Activated CD4-positive, alpha-beta T cell treated with anti-CD3 and anti-CD28 coated beads for 36 hours (primary cell): ENCODE data around the gene SLC19A1. TPM values are rescaled to one million over a fixed set of nuclear protein-coding genes. Genes with fewer than 3 reads are reported as not detected.
A peak's percentile ranks its signal among the peaks of the same experiment; 100 is the strongest.

Experiments
- ATAC-seq: fragments of 200-7000 bp; cut with Tn5 transposase; one replicate; pipeline ENCODE4 v1.10.0; 2021; ENCODE audit warnings: mild to moderate bottlenecking, moderate library complexity
- CTCF ChIA-PET: fragments of 350-600 bp; sonication (Branson Sonifier 250); formaldehyde crosslinking; loops from one replicate; lab custom pipeline; 2021; ENCODE audit warnings: antibody characterized with exemption; lab: Charles Lee
- POLR2A ChIA-PET: fragments of 350-600 bp; sonication (Branson Sonifier 250); formaldehyde crosslinking; loops from one replicate; lab custom pipeline; 2021; ENCODE audit warnings: antibody characterized with exemption, inconsistent platforms; lab: Charles Lee
- DNase-seq: peaks from one replicate; pipeline ENCODE4 v3.0.0-alpha.2; 2020
- H3K27ac Mint-ChIP-seq: one replicate; pipeline ENCODE4 v1.8.0; 2021; ENCODE audit warnings: mixed read lengths
- H3K27me3 Mint-ChIP-seq: one replicate; pipeline ENCODE4 v1.8.0; 2021; ENCODE audit warnings: mixed read lengths
- H3K36me3 Mint-ChIP-seq: one replicate; pipeline ENCODE4 v1.8.0; 2021; ENCODE audit warnings: low read depth, mixed read lengths
- H3K4me1 Mint-ChIP-seq: one replicate; pipeline ENCODE4 v1.8.0; 2021; ENCODE audit warnings: mixed read lengths
- H3K4me3 Mint-ChIP-seq: one replicate; pipeline ENCODE4 v1.8.0; 2021; ENCODE audit warnings: mild to moderate bottlenecking, moderate library complexity, mixed read lengths
- H3K9me3 Mint-ChIP-seq: one replicate; pipeline ENCODE4 v1.8.0; 2021; ENCODE audit warnings: low read depth, mixed read lengths
- intact Hi-C, 2 experiments: fragments of 100-400 bp; cut with DNase I in 1 of 2; cut with micrococcal nuclease in 1 of 2; formaldehyde crosslinking; loops; one replicate each; pipeline versions ENCODE4 v1.14.2 to v1.15.1; 2022 to 2024; cut with DNase I, micrococcal nuclease
- total RNA-seq, 2 experiments: library from RNA; stranded (reverse); gene quantifications; one replicate each; pipeline ENCODE4 v1.2.3, GENCODE V29; 2021

The SLC19A1 gene
- total RNA-seq, 2 experiments from 2014 or later = 46.1 to 50.0 TPM

DNA sequence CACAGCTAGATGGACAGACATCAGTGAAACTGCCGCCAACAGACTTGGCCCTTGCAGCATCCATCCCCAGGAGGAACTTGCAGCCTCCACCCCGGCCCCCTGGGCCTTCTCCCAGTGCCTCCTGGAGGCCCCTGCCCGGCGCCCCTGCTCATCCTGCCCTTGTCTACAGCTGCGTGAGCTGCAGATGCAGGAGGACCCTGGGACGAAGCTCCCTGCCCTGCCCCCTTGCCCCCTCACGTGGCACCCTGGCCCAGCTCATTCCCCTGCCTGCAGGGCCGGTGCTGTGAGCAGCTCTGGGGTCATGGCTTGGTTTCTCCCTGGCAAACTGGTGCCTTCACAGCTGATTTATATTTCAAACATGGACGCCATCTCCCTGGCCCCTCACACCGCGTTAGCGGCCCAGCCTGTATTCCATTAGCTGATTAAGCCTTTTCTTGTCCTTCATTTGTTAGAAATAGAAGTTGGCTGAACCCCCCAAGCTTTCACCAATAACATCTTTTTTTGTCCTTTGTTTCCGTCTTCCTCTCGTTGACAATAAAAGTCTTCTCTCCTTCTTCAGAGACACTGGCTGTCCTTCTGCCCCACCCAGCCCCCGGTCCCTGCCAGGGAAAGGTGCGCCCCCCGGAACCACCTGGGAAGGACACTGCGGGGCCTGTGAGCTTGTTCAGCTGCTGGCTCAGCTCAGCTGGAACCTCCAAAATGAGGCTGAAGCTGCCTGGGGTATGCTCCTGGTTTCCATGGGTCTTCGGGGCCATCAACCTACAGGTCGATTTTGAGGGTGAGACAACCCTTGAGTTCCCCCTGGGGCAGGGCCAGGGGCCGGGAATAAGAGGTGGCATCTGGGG is 34.0 kb upstream of the SLC19A1 start:
- Mint-ChIP-seq H3K27me3 (no peaks in the 10 kb centered on the region), H3K4me3 (no peak overlapping the region), H3K9me3 (no peaks in the 10 kb centered on the region), H3K36me3 (no peaks in the 10 kb centered on the region), H3K4me1 (no peaks in the 10 kb centered on the region), H3K27ac (no peak overlapping the region)
- POLR2A ChIA-PET = no interaction called here
- DNase-seq (no peak), ATAC-seq (no peak)
- intact Hi-C loops = no loop called here
- CTCF ChIA-PET = interaction anchor here (0.8 to 1.3 kb wide), 4 partner anchors 12 to 20 kb away, joined by 3 to 4 read pairs (median 4); no protein-coding TSS in a partner anchor

DNA sequence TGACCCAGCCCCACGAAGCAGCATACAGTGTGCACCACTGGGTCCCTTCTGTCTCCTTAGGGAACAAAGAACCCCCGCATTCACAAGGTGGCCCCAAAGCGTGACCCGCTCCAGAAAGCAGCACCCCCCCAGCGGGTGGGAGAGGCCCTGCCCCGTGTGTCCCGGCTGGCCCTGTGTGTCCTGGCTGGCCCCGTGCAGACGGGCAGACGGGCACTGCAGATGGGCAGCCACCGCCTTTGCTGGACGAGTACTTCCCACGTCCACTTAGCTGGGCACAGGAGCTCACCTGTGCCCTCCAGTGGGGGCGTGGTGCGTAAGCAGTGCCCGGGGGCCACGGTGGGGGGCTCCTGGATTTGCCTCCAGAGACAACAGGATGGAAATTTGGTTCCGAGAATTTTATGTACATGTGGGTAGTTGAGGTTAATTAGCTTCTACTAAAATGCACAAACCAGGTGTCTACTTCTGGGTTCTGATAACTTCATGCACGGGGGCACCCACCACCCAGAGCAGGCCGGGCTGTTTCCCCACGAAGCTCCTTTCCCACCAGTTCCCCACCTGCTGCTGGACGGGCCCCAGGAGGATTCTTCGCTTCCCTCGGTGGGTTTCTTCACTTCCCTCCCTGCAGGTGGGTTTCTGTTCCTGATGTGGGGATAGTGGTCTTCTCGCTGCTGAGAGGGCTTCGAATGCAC is 33.2 kb upstream of the SLC19A1 start:
- intact Hi-C loops = no loop called here
- Mint-ChIP-seq H3K9me3 (no peaks in the 10 kb centered on the region), H3K4me3 (no peak overlapping the region), H3K27ac (no peak overlapping the region), H3K27me3 (no peaks in the 10 kb centered on the region), H3K4me1 (no peaks in the 10 kb centered on the region), H3K36me3 (no peaks in the 10 kb centered on the region)
- CTCF ChIA-PET = interaction anchor here (0.8 to 1.4 kb wide), 4 partner anchors 11 to 21 kb away, joined by 3 to 5 read pairs (median 4); no protein-coding TSS in a partner anchor
- ATAC-seq (no peak), DNase-seq (no peak)
- POLR2A ChIA-PET = no interaction called here

DNA sequence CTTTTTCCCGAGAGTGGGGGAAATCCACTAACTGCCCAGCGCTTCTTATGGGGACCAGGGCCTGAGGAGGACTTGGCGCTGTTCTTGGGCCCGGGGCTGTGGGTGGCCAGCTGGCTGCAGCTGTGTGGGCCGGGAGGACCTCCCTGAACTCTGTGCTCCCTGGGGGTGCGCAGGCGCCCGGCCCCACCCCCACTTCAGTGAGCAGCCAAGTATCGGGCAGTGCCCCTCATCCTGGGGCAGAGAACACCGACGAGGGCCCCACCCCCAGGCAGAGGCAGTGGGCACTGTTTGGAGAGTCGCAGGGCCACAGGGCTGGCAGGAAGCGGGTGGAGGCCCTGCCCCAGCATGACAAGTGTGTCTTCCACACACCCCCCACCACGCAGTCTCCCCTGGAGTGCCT is 32.5 kb upstream of the SLC19A1 start:
- H3K9me3 Mint-ChIP-seq = no peaks in the 10 kb centered on the region
- DNase-seq (no peak), ATAC-seq (no peak)
- CTCF ChIA-PET = interaction anchor here (1.3 to 1.4 kb wide), 2 partner anchors 10 to 11 kb away, joined by 4 to 5 read pairs; no protein-coding TSS in a partner anchor
- intact Hi-C loops = no loop called here
- POLR2A ChIA-PET = no interaction called here
- no peaks in the 10 kb centered on the region for H3K36me3 Mint-ChIP-seq
- no peak overlapping the region for H3K27ac Mint-ChIP-seq
- no peaks in the 10 kb centered on the region for H3K27me3 Mint-ChIP-seq
- H3K4me3 Mint-ChIP-seq = no peak overlapping the region
- H3K4me1 Mint-ChIP-seq = no peaks in the 10 kb centered on the region

DNA sequence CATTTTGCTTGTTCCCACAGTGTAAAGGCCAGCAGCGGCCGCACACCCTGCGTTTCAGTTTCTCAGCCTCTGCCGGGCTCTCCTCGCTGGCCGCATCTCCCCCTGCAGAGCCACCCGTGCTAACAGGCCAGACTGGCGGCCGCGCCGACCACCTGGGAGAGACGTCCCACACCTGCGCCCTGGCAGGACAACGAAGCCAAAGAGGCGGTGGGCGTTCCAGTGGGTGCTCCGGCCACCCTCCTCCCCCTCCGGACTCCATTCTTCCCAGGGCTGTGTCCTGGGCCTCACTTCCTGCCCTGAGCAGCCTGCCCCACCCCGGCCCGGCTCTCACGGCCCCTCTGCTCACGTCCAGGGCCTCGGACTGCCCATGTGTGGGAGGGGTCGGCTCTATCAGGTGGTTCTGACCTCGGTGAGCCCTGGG is 31.9 kb upstream of the SLC19A1 start:
- CTCF ChIA-PET = interaction anchor here (0.6 to 1.4 kb wide), 2 partner anchors 11 to 396 kb away, joined by 3 to 5 read pairs; no protein-coding TSS in a partner anchor
- H3K27ac Mint-ChIP-seq = no peak overlapping the region
- H3K27me3 Mint-ChIP-seq = no peaks in the 10 kb centered on the region
- ATAC-seq = no peak
- H3K36me3 Mint-ChIP-seq = no peaks in the 10 kb centered on the region
- no peaks in the 10 kb centered on the region for H3K4me1 Mint-ChIP-seq
- POLR2A ChIA-PET = no interaction called here
- no peak for DNase-seq
- H3K9me3 Mint-ChIP-seq = no peaks in the 10 kb centered on the region
- intact Hi-C loops = no loop called here
- no peak overlapping the region for H3K4me3 Mint-ChIP-seq

DNA sequence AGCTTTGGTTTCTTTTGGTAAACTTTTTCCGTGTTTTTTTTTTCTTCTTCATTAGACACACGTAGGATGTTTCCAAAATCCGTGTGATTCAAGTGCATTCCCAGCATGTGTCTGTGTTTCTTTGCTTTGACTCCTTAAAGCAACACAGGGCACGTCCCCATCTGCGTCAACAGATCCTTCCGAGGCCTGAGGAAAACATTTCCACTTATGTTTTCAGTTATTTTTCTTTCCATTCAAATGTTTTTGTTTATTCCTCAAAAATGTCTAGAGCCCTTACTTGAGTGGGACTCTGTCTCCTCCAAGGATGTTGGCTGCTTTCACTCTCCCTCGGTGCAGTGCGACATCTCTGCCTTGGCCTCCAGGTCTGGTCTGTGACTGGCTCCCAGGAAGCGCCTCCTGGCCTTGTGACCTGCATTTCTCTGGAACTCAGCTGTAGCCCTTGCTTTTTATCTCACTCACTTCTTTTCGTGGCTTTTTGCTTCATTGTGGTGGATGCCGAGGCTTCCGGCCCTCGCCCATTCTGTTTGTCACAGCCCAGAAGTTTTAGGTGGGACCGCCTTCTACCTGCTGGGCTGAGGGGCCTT is 31.3 kb upstream of the SLC19A1 start:
- H3K4me3 Mint-ChIP-seq = no peak overlapping the region
- no peaks in the 10 kb centered on the region for H3K4me1 Mint-ChIP-seq
- CTCF ChIA-PET = interaction anchor here (0.6 to 0.8 kb wide), 2 partner anchors 17 to 396 kb away, joined by 3 to 4 read pairs; no protein-coding TSS in a partner anchor
- no peaks in the 10 kb centered on the region for H3K36me3 Mint-ChIP-seq
- H3K9me3 Mint-ChIP-seq = no peaks in the 10 kb centered on the region
- DNase-seq (no peak), ATAC-seq (no peak)
- intact Hi-C loops = no loop called here
- H3K27ac Mint-ChIP-seq = no peak overlapping the region
- POLR2A ChIA-PET = interaction anchor here (0.6 kb wide), 1 partner anchor 11 kb away, joined by 5 read pairs; no protein-coding TSS in a partner anchor
- H3K27me3 Mint-ChIP-seq = no peaks in the 10 kb centered on the region

DNA sequence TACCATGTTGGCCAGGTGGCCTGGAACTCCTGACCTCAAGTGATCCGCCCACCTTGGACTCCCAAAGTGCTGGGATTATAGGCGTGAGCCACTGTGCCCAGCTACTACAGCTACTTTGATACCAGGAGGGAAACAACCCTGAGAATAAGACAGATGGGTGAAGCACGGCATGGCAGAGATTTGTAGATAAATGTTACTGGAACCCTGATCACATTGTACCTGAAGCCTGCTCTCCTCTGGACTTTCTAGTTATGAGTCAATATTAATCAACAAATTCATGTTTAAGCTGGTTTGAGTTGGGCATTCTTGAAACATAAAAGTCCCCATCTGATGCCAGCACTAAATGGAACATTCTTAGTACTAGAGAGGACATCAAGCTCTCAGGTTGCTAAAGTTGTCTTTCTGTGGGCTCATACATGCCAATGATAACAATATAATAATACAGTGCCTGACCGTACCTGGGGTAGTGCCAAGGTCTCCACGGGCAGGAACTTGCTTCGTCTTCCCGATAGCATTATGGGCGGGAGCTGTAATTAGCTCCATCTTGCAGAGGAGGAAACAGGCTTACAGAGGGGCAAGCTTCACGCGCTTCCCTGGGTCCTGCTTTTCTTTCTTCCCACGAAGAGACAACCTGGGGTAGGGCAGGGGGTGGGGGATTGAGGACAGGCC is 30.7 kb upstream of the SLC19A1 start:
- ChIA-PET POLR2A (interaction anchor here (0.6 kb wide), 1 partner anchor 11 kb away, joined by 5 read pairs; no protein-coding TSS in a partner anchor), CTCF (interaction anchor here (0.8 kb wide), 1 partner anchor 17 kb away, joined by 4 read pairs; no protein-coding TSS in a partner anchor)
- Mint-ChIP-seq H3K27ac (no peak overlapping the region), H3K36me3 (no peaks in the 10 kb centered on the region), H3K9me3 (no peaks in the 10 kb centered on the region), H3K4me3 (no peak overlapping the region), H3K27me3 (no peaks in the 10 kb centered on the region), H3K4me1 (no peaks in the 10 kb centered on the region)
- no peak for ATAC-seq
- no peak for DNase-seq
- intact Hi-C loops = no loop called here

DNA sequence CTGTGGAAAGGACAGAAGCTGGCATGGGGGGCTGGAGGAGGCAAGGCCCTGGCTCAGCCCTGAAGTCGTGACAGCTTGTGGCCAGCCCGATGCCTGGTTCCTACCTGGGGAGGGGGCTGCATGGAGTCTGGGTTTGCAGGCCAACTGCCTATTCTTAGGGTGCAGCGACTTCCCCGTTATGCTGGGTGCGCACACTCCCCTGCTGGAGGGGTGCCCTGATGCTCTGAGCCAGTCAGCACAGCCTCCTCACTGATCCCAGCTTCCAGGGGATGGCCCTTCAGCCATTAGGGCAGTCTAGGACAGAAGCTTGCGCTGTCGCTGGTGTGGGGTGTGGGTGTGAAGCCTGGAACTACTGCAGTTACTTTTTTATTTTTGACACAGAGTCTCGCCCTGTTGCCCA is 30.0 kb upstream of the SLC19A1 start:
- Mint-ChIP-seq H3K4me1 (no peaks in the 10 kb centered on the region), H3K9me3 (no peaks in the 10 kb centered on the region), H3K4me3 (no peak overlapping the region), H3K27me3 (no peaks in the 10 kb centered on the region), H3K27ac (no peak overlapping the region), H3K36me3 (no peaks in the 10 kb centered on the region)
- ATAC-seq = no peak
- intact Hi-C loops = no loop called here
- ChIA-PET CTCF (no interaction called here), POLR2A (no interaction called here)
- no peak for DNase-seq

DNA sequence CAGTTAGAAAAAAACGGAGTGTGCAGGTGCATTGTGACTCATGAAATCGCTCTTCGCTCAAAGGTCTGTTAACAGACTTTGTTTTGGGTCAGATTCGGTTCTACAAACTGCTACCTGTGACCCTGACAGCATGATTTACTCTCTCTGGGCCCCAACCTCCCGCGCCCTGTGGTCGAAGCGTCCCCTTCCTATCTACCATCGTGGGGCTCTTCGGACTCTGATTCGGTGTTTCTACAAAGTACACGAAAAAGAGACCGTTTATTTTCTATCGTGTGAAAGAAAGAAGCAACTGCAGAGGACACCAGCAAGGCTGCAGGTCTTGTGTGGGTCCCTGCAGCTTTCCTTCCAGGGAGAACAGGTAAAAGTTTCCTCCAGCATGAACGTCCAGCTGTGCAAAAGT is 29.4 kb upstream of the SLC19A1 start:
- Mint-ChIP-seq H3K27ac (peak overlapping the region; percentile 19), H3K27me3 (no peaks in the 10 kb centered on the region), H3K9me3 (no peaks in the 10 kb centered on the region), H3K4me3 (no peak overlapping the region), H3K4me1 (no peaks in the 10 kb centered on the region), H3K36me3 (no peaks in the 10 kb centered on the region)
- no peak for ATAC-seq
- DNase-seq = no peak
- POLR2A ChIA-PET = no interaction called here
- CTCF ChIA-PET = no interaction called here
- intact Hi-C loops = no loop called here

DNA sequence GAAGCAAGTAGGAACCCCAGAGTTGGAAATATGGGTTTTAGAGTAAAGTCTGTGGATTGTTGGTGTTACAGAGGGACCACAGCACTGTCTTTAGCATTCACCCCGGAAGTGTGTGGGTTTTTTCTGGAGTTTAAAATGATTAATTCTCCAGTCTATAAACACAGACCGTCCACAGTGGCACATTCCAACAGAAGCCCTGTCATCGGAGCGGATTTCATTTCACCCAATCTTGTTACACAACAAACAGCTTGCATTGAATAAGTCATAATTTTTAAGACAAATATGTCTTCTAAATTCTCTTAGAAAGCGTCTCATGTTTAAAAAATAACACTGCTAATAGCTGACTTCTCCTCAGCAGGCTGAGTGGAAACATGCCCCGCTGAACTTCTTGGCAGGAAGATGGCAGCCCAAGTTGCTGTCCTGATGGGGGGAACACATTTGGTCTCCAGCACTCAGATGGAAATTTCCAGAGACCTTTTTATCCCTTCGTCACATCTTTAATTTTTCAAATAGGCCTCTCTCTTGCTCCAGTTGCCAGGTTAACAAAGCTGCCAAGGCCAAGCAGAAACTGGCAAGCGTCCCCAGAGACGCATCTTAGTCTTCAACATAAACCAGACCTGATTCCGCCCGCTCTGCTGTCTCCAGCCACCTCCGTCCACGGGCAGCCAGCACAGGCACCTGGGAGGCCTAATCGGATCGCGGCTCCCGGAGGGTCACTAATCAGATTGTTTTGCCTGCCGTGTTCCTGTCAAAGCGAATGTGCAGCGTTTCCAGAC is 28.8 kb upstream of the SLC19A1 start:
- intact Hi-C loops = no loop called here
- no peak overlapping the region for H3K4me3 Mint-ChIP-seq
- no peaks in the 10 kb centered on the region for H3K4me1 Mint-ChIP-seq
- no peaks in the 10 kb centered on the region for H3K9me3 Mint-ChIP-seq
- no peak for ATAC-seq
- POLR2A ChIA-PET = no interaction called here
- H3K27me3 Mint-ChIP-seq = no peaks in the 10 kb centered on the region
- H3K36me3 Mint-ChIP-seq = no peaks in the 10 kb centered on the region
- CTCF ChIA-PET = interaction anchor here (0.6 kb wide), 1 partner anchor 12 kb away, joined by 5 read pairs; no protein-coding TSS in a partner anchor
- H3K27ac Mint-ChIP-seq = peak overlapping the region; percentile 19
- no peak for DNase-seq

DNA sequence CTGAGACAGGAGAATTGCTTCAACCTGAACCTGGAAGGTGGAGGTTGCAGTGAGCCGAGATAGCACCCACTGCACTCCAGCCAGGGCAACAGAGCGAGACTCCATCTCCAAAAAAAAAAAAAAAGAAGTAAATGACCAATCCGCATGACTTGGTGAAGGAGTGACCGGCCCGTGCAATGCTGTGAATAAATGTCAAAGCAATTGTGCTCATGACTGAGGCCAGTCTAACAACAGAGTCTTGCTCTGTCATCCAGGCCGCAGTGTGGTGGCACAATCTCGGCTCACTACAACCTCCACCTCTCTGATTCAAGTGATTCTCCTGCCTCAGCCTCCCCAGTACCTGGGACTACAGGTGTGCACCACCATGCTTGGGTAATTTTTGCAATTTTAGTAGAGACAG is 27.8 kb upstream of the SLC19A1 start:
- peaks cover 2% of the 10 kb centered on the region for H3K27me3 Mint-ChIP-seq
- no peaks in the 10 kb centered on the region for H3K4me1 Mint-ChIP-seq
- DNase-seq (no peak), ATAC-seq (no peak)
- no peak overlapping the region for H3K27ac Mint-ChIP-seq
- H3K9me3 Mint-ChIP-seq = no peaks in the 10 kb centered on the region
- intact Hi-C loops = no loop called here
- H3K4me3 Mint-ChIP-seq = no peak overlapping the region
- ChIA-PET POLR2A (no interaction called here), CTCF (no interaction called here)
- no peaks in the 10 kb centered on the region for H3K36me3 Mint-ChIP-seq
